NK-92 (cell line): Measurements from ENCODE around the gene CELF4.

Experiments
- DNase-seq: peaks from one replicate; lab custom pipeline; 2025; ENCODE audit not compliant: unreplicated experiment; lab: John Stamatoyannopoulos, UW

CELF4 gene

GRCh38 chr18:37422596-37422995, 143.0 kb downstream of the CELF4 start:
- DNase-seq: no peak

GRCh38 chr18:37422116-37422515, 143.5 kb downstream of the CELF4 start:
- DNase-seq: no peak

DNA sequence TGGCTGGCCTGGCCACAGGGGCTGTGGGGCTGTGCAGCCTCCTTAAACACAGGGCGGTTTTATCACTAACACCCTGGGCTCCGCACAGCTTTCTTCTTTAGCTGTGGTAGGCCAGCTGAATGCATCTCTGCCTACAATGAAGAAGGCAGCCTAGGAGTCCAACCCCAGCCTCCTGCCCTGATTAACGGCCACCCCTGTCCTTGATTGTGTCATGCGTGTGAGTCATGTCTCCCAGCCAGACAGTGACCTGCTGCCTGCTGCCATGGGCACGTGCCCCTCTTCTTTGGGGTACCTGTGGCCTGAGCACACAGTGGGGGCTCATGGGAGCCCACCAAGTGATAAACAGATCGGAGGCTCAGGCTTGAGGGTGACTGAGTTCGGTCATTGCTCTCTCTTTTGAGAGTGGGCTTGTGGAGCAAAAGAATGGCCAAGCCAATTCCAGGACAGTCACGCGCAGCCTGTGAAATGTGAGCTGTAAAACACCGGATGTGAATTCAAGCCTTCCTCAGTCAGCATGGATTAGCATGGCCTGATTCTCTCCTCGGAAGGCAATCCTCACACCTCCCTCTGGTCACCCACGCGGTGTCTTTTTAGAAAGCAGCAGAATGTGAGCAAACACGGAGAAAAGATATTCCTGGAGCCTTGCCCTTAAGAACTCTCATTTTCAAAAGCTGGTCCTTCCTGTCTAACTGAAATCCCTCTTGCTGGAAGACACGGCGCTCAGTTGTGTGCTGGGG, 144.1 kb downstream of the CELF4 start:
- no peak for DNase-seq

- no peak for DNase-seq
Measured at GRCh38 chr18:37420315-37420880, 145.2 kb downstream of the CELF4 start.

GRCh38 chr18:37419866-37420265, 145.7 kb downstream of the CELF4 start:
- DNase-seq: no peak

- DNase-seq: no peak
Measured at GRCh38 chr18:37419315-37419714, 146.3 kb downstream of the CELF4 start.

GRCh38 chr18:37414816-37415215, 150.8 kb downstream of the CELF4 start:
- no peak for DNase-seq

DNA sequence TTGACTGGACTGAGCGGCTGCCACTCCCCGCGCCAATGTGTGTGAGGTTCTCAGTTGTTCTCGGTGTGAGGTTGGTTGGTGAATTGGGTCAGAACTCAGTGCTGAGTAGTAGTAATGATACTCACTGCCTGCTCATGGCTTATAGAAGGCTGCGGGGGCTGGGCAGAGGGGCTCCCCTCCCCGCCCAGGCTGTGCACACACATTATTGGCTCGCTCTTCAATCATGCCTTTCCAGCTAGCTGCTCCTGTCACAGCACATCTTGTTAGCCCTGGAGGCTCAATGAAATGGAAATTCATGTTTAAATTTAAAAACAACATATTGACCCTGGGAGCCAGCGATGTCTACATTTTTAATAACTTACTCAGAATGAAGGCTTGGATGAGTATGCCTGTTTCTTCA, 152.8 kb downstream of the CELF4 start:
- no peak for DNase-seq

GRCh38 chr18:37412333-37412732, 153.3 kb downstream of the CELF4 start:
- DNase-seq: no peak

GRCh38 chr18:37409878-37410277, 155.7 kb downstream of the CELF4 start:
- DNase-seq: no peak

- no peak for DNase-seq
Measured at GRCh38 chr18:37408676-37409265, 156.8 kb downstream of the CELF4 start.

DNA sequence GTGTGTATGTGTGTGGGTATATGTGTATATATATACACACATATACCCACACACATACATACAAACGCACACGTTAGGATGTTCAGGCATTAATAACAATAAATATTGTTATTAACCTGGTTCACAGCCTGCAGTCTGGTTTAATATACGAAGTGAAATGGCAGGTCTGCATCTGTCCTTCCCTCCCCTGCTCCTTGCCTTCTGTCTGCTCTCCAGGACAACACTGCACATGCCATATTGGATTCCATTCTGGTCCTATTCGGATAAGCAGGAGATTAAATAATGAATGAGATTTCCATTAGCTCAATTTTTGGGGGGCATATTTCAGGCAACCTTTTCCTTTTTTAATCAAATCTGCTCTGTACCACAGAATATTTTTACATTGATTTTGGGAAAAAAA, 158.0 kb downstream of the CELF4 start:
- DNase-seq: no peak

GRCh38 chr18:37405772-37406171, 159.8 kb downstream of the CELF4 start:
- no peak for DNase-seq

DNA sequence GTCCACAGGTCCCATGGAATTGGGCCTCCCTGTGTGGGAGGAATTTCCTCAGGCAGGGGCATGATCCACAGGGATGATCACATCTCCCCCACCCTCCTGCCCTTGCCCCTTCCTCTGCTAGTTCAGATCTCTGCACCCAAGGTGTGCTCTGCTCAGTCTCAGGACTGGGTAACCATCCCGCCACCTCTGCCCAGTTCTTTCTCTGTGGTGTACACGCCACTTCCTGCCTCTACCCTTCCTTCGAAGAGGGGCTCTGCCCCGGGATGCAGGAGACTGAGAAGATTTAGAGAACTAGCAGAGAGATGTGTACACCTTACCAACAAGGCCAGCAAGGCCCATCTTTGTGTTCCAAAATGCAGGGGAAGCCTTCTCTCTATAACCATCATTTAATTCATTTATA, 160.4 kb downstream of the CELF4 start:
- no peak for DNase-seq

GRCh38 chr18:37403788-37404187, 161.8 kb downstream of the CELF4 start:
- DNase-seq: no peak

DNA sequence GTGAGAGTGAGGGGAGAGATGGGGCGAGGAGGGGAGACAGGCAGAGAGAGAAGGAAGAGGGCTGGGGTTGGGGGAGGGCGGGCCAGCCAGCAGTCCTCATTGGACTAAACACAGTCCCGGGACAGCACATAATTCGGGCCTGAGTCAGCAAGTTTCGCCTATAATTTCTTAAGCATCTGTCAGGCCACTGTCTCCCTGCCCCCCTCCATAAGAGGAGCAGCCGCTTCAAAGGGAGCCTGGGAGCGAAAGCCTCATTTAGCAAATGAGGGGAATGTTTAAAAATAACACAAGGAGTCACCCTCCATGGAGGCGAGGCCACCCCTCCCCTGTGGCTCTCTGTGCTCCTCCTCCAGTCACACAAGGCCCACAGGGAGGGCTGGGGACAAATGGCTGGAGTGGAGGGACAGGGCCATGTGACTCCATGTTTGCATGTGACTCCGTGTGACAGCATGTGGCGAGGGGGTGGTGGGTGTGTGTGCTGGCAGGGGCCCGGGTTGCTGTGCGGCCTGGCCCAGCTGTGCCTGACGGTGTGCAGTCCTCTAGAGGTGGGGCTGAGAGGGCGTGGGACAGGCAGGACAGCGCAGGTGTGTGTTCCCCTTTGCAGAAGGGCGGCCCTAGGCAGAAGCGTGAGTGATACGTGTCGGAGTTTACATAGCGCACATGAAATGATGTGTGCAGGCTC, 162.4 kb downstream of the CELF4 start:
- DNase-seq: no peak

DNA sequence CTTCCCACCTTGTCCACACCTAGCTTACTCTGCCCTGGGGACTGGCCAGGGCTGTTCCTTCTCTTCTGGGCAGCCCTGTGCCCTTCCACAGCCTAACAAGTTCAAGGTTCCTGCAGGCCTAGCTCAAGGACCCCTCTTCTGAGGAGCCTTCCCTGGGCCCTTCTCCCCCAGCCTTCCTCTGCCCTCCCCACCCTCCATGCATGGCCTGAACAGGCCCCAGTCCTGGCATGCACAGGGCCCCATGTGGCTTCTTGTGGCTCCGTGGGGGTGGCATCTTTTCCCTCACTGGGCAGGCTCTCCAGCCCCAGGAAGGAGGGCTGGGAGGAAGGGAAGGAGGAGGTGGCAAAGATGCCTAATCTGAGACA, 162.9 kb downstream of the CELF4 start:
- DNase-seq: no peak

- DNase-seq: no peak
Measured at GRCh38 chr18:37400802-37401201, 164.8 kb downstream of the CELF4 start.

- DNase-seq: no peak
Measured at GRCh38 chr18:37398248-37398920, 167.2 kb downstream of the CELF4 start.

GRCh38 chr18:37397814-37398213, 167.8 kb downstream of the CELF4 start:
- DNase-seq: no peak

DNA sequence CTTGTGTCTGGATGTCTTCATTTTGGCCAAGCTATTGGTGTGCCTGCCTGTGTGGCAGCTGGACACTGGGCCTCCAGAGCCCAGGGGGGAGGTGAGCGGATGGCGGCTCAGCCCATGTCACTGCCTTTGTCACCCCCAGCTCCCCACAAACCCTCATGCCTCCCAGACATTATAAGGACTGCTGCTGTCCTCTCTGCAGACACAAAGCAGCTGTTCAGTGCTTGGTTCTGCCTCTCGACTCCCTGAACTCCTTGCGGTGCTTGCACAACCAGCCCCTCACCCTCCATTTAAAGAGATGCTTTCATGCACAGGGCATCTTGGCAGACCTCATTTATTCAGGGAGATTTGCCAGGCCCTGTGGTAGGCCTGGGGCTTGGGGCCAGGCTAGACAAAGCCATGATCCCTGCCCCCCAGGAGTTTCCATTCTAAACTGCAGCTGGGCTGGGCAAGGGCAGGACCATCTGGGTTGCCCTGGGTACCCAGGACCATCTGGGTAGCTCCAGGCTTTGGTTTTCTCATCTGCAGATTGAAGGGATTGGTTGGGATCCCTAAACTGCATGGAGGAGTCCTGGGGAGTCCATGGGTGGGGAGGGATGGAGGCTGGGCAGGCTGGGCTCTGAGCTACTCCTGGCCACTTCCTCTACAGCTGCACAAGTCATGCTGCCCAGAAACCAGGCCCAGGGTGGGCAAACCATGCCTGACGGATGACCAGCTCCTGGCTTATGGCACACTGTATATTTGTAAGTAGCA, 168.5 kb downstream of the CELF4 start:
- no peak for DNase-seq
